GM18519 (cell line): Measurements from ENCODE around the gene PPP1R17.

Experiments
- ATAC-seq: cut with Tn5 transposase; IDR thresholded peaks from one replicate; pipeline ENCODE4 v1.9.1; 2021; ENCODE audit warnings: mild to moderate bottlenecking, moderate library complexity; ENCODE audit not compliant: unreplicated experiment, low FRiP score

The PPP1R17 gene

GRCh38 chr7:31687024-31687748 is at the start of gene PPP1R17:
PPP1R17 (plus strand) TSS chr7:31687215; CDS start chr7:31692442, 5,227 bp downstream.
- no peak for ATAC-seq

GRCh38 chr7:31640381-31640780 is 46.6 kb upstream of the PPP1R17 start:
- ATAC-seq, result no peak

- no peak for ATAC-seq
Observed at GRCh38 chr7:31642681-31643115, 44.3 kb upstream of the PPP1R17 start.

GRCh38 chr7:31646942-31647341 is 40.1 kb upstream of the PPP1R17 start:
- no peak for ATAC-seq

GRCh38 chr7:31647511-31647910 is 39.5 kb upstream of the PPP1R17 start:
- ATAC-seq, result no peak

GRCh38 chr7:31648288-31648687 is 38.7 kb upstream of the PPP1R17 start:
- ATAC-seq, result no peak

- no peak for ATAC-seq
Observed at GRCh38 chr7:31648880-31649279, 38.1 kb upstream of the PPP1R17 start.

- no peak for ATAC-seq
Observed at GRCh38 chr7:31651234-31652062, 35.6 kb upstream of the PPP1R17 start.

- no peak for ATAC-seq
Observed at GRCh38 chr7:31652063-31652326, 35.0 kb upstream of the PPP1R17 start.

GRCh38 chr7:31663072-31663471 is 23.9 kb upstream of the PPP1R17 start:
- ATAC-seq, result no peak

- ATAC-seq, result no peak
Observed at GRCh38 chr7:31664890-31665289, 22.1 kb upstream of the PPP1R17 start.

GRCh38 chr7:31665546-31665945 is 21.5 kb upstream of the PPP1R17 start:
- no peak for ATAC-seq

GRCh38 chr7:31669461-31669860 is 17.6 kb upstream of the PPP1R17 start:
- ATAC-seq, result no peak

GRCh38 chr7:31679574-31680305 is 7.3 kb upstream of the PPP1R17 start:
- ATAC-seq, result no peak

- no peak for ATAC-seq
Observed at GRCh38 chr7:31683445-31684225, 3.4 kb upstream of the PPP1R17 start.

GRCh38 chr7:31688372-31688771 is 1.4 kb downstream of the PPP1R17 start:
- peak; percentile 94 for ATAC-seq

- ATAC-seq, result no peak
Observed at GRCh38 chr7:31688996-31689395, 2.0 kb downstream of the PPP1R17 start.

GRCh38 chr7:31690935-31691334 is 3.9 kb downstream of the PPP1R17 start:
- ATAC-seq, result no peak

GRCh38 chr7:31692451-31692850 is 5.4 kb downstream of the PPP1R17 start:
- ATAC-seq, result no peak

GRCh38 chr7:31692871-31693270 is 5.9 kb downstream of the PPP1R17 start:
- ATAC-seq, result no peak
